ENCODE measurements around the gene HCK.

DNA sequence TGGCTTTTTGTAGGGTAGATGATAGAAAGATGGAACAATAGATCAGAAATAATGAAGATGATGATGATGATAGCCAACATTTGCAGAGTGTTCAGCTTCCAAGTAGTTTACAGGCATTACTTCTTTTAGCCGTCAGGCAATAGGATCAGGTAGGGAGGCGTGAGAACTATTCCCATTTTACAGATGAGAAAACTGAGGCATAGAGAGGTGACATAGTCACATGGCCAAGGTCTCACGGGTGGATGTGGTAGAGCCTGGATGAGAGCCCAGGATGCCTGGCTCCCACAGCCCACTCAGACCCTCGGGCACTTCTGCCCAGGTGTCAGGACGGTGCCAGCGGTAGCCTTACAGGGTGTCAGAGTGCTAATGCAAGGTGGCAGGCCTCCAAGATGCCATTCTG, 31.4 kb downstream of the HCK start:
- no peak for TF ChIP-seq EZH2phosphoT487 (IDR thresholded peaks at IDR 0.05; ENCODE audit: insufficient read depth, low read depth)
- no peak for TF ChIP-seq EZH2 (IDR thresholded peaks at IDR 0.05; ENCODE audit: insufficient read depth, poor library complexity, severe bottlenecking)

All from GM23248 (cell line).